Measurements from ENCODE around the gene FGD5.

The FGD5 gene

GRCh38 chr3:14913071-14913925 is 94.5 kb downstream of the FGD5 start:
- DNase-seq, result no peak
- in situ Hi-C loops (cut with MboI; ENCODE audit: low pct_unique_long_range_greater_than_20kb, low sequenced_read_pairs), result no loop called here

GRCh38 chr3:14913926-14914778 is 95.4 kb downstream of the FGD5 start:
- in situ Hi-C loops (cut with MboI; ENCODE audit: low pct_unique_long_range_greater_than_20kb, low sequenced_read_pairs), result no loop called here
- DNase-seq, result no peak

- DNase-seq, result no peak
- in situ Hi-C loops (cut with MboI; ENCODE audit: low pct_unique_long_range_greater_than_20kb, low sequenced_read_pairs), result no loop called here
Measured at GRCh38 chr3:14914779-14915117, 96.0 kb downstream of the FGD5 start.

- no peak for DNase-seq
- in situ Hi-C loops (cut with MboI; ENCODE audit: low pct_unique_long_range_greater_than_20kb, low sequenced_read_pairs), result no loop called here
Measured at GRCh38 chr3:14915636-14916222, 97.0 kb downstream of the FGD5 start.

- in situ Hi-C loops (cut with MboI; ENCODE audit: low pct_unique_long_range_greater_than_20kb, low sequenced_read_pairs), result no loop called here
- DNase-seq, result no peak
Measured at GRCh38 chr3:14918356-14918860, 99.6 kb downstream of the FGD5 start.

GRCh38 chr3:14920536-14920935 is 101.8 kb downstream of the FGD5 start:
- in situ Hi-C loops (cut with MboI; ENCODE audit: low pct_unique_long_range_greater_than_20kb, low sequenced_read_pairs), result loop anchor here (10.0 kb wide), 2 partner anchors 126 to 256 kb away; no protein-coding TSS in a partner anchor

GRCh38 chr3:14921034-14921616 is 102.4 kb downstream of the FGD5 start:
- DNase-seq, result peak; percentile 93
- in situ Hi-C loops (cut with MboI; ENCODE audit: low pct_unique_long_range_greater_than_20kb, low sequenced_read_pairs), result loop anchor here (10.0 kb wide), 2 partner anchors 126 to 256 kb away; no protein-coding TSS in a partner anchor

More at GRCh38 chr3:14920536-14920935, 101.8 kb downstream of the FGD5 start:
- no peak for DNase-seq

- in situ Hi-C loops (cut with MboI; ENCODE audit: low pct_unique_long_range_greater_than_20kb, low sequenced_read_pairs), result loop anchor here (10.0 kb wide), 2 partner anchors 127 to 257 kb away; no protein-coding TSS in a partner anchor
- DNase-seq, result no peak
Measured at GRCh38 chr3:14921811-14922705, 103.3 kb downstream of the FGD5 start.

GRCh38 chr3:14922863-14923262 is 104.1 kb downstream of the FGD5 start:
- in situ Hi-C loops (cut with MboI; ENCODE audit: low pct_unique_long_range_greater_than_20kb, low sequenced_read_pairs), result loop anchor here (10.0 kb wide), 2 partner anchors 128 to 258 kb away; no protein-coding TSS in a partner anchor
- no peak for DNase-seq

GRCh38 chr3:14923476-14923875 is 104.7 kb downstream of the FGD5 start:
- in situ Hi-C loops (cut with MboI; ENCODE audit: low pct_unique_long_range_greater_than_20kb, low sequenced_read_pairs), result loop anchor here (10.0 kb wide), 2 partner anchors 129 to 259 kb away; no protein-coding TSS in a partner anchor
- DNase-seq, result no peak

GRCh38 chr3:14925729-14926591 is 107.2 kb downstream of the FGD5 start:
- DNase-seq, result peak; percentile 87
- in situ Hi-C loops (cut with MboI; ENCODE audit: low pct_unique_long_range_greater_than_20kb, low sequenced_read_pairs), result loop anchor here (10.0 to 25.0 kb wide), 3 partner anchors 131 to 486 kb away; no protein-coding TSS in a partner anchor

GRCh38 chr3:14926592-14926991 is 107.8 kb downstream of the FGD5 start:
- in situ Hi-C loops (cut with MboI; ENCODE audit: low pct_unique_long_range_greater_than_20kb, low sequenced_read_pairs), result loop anchor here (10.0 to 25.0 kb wide), 3 partner anchors 132 to 486 kb away; no protein-coding TSS in a partner anchor
- DNase-seq, result no peak

GRCh38 chr3:14927308-14927707 is 108.5 kb downstream of the FGD5 start:
- in situ Hi-C loops (cut with MboI; ENCODE audit: low pct_unique_long_range_greater_than_20kb, low sequenced_read_pairs), result loop anchor here (10.0 to 25.0 kb wide), 3 partner anchors 133 to 485 kb away; no protein-coding TSS in a partner anchor
- DNase-seq, result no peak

GRCh38 chr3:14929310-14930074 is 110.7 kb downstream of the FGD5 start:
- no peak for DNase-seq
- in situ Hi-C loops (cut with MboI; ENCODE audit: low pct_unique_long_range_greater_than_20kb, low sequenced_read_pairs), result loop anchor here (10.0 to 25.0 kb wide), 3 partner anchors 135 to 483 kb away; no protein-coding TSS in a partner anchor

GRCh38 chr3:14933820-14934425 is 115.2 kb downstream of the FGD5 start:
- DNase-seq, result no peak
- in situ Hi-C loops (cut with MboI; ENCODE audit: low pct_unique_long_range_greater_than_20kb, low sequenced_read_pairs), result loop anchor here (25.0 kb wide), 1 partner anchor 478 kb away; no protein-coding TSS in a partner anchor

Data from KBM-7 (cell line).